Esophagus squamous epithelium (tissue), 5 donors: ENCODE data around the gene BCL2L11. TPM values are rescaled to one million over a fixed set of nuclear protein-coding genes. Genes with fewer than 3 reads are reported as not detected.

ENCODE experiments used
- DNase-seq: peaks from one replicate; lab custom pipeline; 2025; lab: John Stamatoyannopoulos, UW
- H3K27ac ChIP-seq, 4 donors: fragments of 200-600 bp; sonication (generic); one replicate each; pipeline ENCODE4 v1.5.1; 2016 to 2019; ENCODE audit warnings: mild to moderate bottlenecking in 1 of 4
- H3K27me3 ChIP-seq, 4 donors: fragments of 200-600 bp; sonication (generic); 1 replicate in 3 of 4; 2 replicates in 1 of 4; pipeline versions ENCODE4 v1.5.1 to v1.6.0; 2017 to 2021; ENCODE audit warnings: antibody characterized with exemption in 1 of 4
- H3K36me3 ChIP-seq, 3 donors: fragments of 200-600 bp; sonication (generic); one replicate each; pipeline ENCODE4 v1.5.1; 2016 to 2019
- H3K4me1 ChIP-seq, 3 donors: fragments of 200-600 bp; sonication (generic); one replicate each; pipeline ENCODE4 v1.5.1; 2017 to 2019
- H3K4me3 ChIP-seq, 4 donors: fragments of 200-600 bp; sonication (generic); 1 replicate in 3 of 4; 2 replicates in 1 of 4; pipeline ENCODE4 v1.5.1; 2016 to 2019; ENCODE audit warnings: mild to moderate bottlenecking in 2 of 4, moderate library complexity in 1 of 4
- H3K9me3 ChIP-seq, 3 donors: fragments of 200-600 bp; sonication (generic); one replicate each; pipeline ENCODE4 v1.5.1; 2016 to 2019
- POLR2A ChIP-seq, 4 donors: fragments of 450-650 bp; IDR thresholded peaks; one replicate each; pipeline ENCODE4 v1.6.1; 2017; ENCODE audit warnings: antibody characterized with exemption in 4 of 4, mild to moderate bottlenecking in 4 of 4, moderate library complexity in 3 of 4
- WGBS, 2 donors: methylation state at CpG; one replicate each; pipeline ENCODE4 v1.1.5; 2018; 5-methylcytosine and 5-hydroxymethylcytosine counted together
- intact Hi-C: fragments of 100-400 bp; cut with DNase I; formaldehyde crosslinking; loops from one replicate; pipeline ENCODE4 v1.15.0; 2022
- total RNA-seq, 4 donors: library from RNA; depleted of rRNA; stranded (reverse); fragments of >200 nt; gene quantifications; one replicate each; pipeline ENCODE4 v1.1.0, GENCODE V29; 2016
- TF ChIP-seq, protein P1 (sequence below), 6 experiments: fragments of 450-650 bp in 4 of 6; fragments of 200-600 bp in 2 of 6; sonication (generic) in 2 of 6; IDR thresholded peaks; one replicate each; pipeline ENCODE4 v1.5.1; 2016 to 2019; ENCODE audit warnings: antibody characterized with exemption in 6 of 6, mild to moderate bottlenecking in 4 of 6, moderate library complexity in 4 of 6
- donor health status: DM: yes; HTN: yes; CAD: no.

BCL2L11 gene
- total RNA-seq, 4 donors from 2014 or later = 7.8 to 28.2 (median 9.9) TPM

DNA sequence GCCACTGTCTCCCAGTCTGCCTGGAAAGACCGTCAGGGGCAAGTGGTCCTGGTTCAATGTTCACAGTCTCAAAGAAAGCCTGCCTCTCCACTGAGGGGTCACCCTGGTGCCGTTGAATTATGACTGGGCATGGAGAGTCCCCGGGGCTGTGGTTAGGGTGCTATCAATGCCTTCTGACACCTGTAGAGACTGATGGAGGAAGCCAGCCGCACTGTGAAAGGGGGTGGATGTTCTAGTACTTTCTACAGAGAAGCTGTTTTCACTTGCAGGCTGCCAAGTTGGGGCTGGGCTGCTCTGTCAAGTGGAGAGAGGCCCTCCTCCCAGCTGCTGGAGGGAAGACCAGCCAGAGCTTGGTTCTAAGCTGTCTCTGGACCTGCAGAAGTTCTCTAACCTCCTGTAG, 80.5 kb downstream of the BCL2L11 start:
- intact Hi-C loops = no loop called here
- Histone ChIP-seq H3K4me3 (no peak overlapping the region), H3K9me3 (no peaks in the 10 kb centered on the region), H3K27ac (no peak overlapping the region), H3K4me1 (no peaks in the 10 kb centered on the region), H3K27me3 (no peaks in the 10 kb centered on the region), H3K36me3 (no peaks in the 10 kb centered on the region)
- TF ChIP-seq, protein P1, sequence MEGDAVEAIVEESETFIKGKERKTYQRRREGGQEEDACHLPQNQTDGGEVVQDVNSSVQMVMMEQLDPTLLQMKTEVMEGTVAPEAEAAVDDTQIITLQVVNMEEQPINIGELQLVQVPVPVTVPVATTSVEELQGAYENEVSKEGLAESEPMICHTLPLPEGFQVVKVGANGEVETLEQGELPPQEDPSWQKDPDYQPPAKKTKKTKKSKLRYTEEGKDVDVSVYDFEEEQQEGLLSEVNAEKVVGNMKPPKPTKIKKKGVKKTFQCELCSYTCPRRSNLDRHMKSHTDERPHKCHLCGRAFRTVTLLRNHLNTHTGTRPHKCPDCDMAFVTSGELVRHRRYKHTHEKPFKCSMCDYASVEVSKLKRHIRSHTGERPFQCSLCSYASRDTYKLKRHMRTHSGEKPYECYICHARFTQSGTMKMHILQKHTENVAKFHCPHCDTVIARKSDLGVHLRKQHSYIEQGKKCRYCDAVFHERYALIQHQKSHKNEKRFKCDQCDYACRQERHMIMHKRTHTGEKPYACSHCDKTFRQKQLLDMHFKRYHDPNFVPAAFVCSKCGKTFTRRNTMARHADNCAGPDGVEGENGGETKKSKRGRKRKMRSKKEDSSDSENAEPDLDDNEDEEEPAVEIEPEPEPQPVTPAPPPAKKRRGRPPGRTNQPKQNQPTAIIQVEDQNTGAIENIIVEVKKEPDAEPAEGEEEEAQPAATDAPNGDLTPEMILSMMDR (IDR thresholded peaks at IDR 0.05) = no peak
- no peak for TF ChIP-seq POLR2A (IDR thresholded peaks at IDR 0.05)
- no peak for DNase-seq
- 80 to 100% methylated on average over 1 to 2 of the region's 4 CpGs for WGBS, 2 donors

DNA sequence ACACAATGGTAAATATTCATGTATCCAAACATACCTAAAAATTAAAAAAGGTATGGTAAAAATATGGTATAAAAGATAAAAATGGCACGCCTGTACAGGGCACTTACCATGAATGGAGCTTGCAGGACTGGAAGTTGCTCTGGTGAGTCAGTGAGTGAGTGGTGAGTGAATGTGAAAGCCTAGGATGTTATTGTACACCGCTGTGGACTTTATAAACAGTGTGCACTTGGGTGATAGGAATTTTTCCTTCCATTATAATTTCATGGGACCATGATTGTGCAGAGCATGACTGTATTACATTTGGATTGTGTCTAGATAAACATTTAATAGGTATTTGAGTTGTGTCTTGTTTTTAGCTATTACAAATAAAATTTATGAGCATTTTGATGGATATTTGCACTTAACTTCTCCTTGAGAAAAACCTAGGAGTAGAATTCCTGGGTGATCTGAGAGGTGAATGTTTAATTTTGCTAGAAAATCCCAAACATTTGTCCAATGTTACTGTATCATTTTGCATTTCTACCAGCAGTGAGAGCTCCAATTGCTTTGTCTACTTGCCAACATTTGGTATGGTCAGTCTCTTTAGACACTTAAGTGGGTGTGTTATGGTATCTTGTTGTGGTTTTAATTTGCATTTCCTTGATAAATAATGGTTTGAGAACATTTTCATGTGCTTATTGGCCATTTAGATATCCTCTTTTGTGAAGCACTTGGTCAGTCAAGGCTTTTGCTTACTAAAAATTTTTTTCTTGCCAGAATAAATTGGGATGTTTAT, 81.7 kb downstream of the BCL2L11 start:
- H3K27ac ChIP-seq = no peak overlapping the region
- H3K36me3 ChIP-seq = no peaks in the 10 kb centered on the region
- intact Hi-C loops = no loop called here
- no peaks in the 10 kb centered on the region for H3K9me3 ChIP-seq
- H3K4me1 ChIP-seq = no peaks in the 10 kb centered on the region
- 55 to 56% methylated on average over 2 of the region's 2 CpGs for WGBS, 2 donors
- DNase-seq = no peak
- H3K27me3 ChIP-seq = no peaks in the 10 kb centered on the region
- TF ChIP-seq, protein P1 (IDR thresholded peaks at IDR 0.05) = no peak
- TF ChIP-seq POLR2A (IDR thresholded peaks at IDR 0.05) = no peak
- H3K4me3 ChIP-seq = no peak overlapping the region

DNA sequence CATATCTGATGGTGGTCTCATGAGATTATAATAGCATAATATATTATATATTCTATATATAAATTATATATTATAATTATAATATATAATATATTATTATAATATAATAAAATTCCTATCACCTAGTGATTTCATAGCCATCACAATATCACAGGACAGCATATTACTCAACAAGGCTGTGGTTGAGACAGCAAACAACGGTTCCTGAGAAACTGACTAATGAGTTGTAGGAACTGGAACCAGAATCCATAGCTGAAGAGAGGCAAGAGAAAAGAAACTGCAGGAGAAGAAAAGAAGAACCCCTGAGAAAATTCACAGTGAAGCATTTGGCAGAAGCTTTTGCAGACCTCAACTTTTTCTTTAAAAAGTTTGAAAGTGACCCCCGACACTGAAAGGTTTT, 84.0 kb downstream of the BCL2L11 start:
- Histone ChIP-seq H3K36me3 (no peaks in the 10 kb centered on the region), H3K9me3 (no peaks in the 10 kb centered on the region), H3K27me3 (no peaks in the 10 kb centered on the region), H3K4me3 (no peak overlapping the region), H3K27ac (no peak overlapping the region), H3K4me1 (no peaks in the 10 kb centered on the region)
- intact Hi-C loops = no loop called here
- TF ChIP-seq POLR2A (IDR thresholded peaks at IDR 0.05) = no peak
- TF ChIP-seq, protein P1 (IDR thresholded peaks at IDR 0.05) = no peak
- WGBS, 2 donors = 75 to 91% methylated on average over 2 of the region's 2 CpGs
- no peak for DNase-seq

DNA sequence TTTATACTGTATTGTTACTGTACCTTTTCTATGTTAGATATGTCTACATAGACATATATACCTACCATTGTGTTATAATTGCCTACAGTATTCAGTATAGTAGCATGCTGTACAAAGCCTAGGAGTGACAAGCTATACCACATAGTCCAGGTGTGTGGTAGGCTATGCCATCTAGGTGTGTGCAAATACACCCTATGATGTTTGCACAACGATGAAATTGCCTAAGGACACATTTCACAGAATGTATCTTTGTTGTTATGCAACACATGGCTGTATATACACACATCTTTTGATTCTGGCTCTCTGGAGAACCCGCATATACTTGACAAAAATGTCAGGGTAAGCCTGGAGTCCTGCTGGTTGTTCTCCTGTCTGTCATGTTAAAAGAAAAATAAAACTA, 85.1 kb downstream of the BCL2L11 start:
- intact Hi-C loops = no loop called here
- Histone ChIP-seq H3K9me3 (no peaks in the 10 kb centered on the region), H3K4me1 (no peaks in the 10 kb centered on the region), H3K27me3 (no peaks in the 10 kb centered on the region), H3K36me3 (no peaks in the 10 kb centered on the region), H3K27ac (no peak overlapping the region), H3K4me3 (no peak overlapping the region)
- WGBS, 2 donors = 41 to 67% methylated on average over 2 of the region's 2 CpGs
- DNase-seq = no peak
- no peak for TF ChIP-seq POLR2A (IDR thresholded peaks at IDR 0.05)
- TF ChIP-seq, protein P1 (IDR thresholded peaks at IDR 0.05) = no peak

DNA sequence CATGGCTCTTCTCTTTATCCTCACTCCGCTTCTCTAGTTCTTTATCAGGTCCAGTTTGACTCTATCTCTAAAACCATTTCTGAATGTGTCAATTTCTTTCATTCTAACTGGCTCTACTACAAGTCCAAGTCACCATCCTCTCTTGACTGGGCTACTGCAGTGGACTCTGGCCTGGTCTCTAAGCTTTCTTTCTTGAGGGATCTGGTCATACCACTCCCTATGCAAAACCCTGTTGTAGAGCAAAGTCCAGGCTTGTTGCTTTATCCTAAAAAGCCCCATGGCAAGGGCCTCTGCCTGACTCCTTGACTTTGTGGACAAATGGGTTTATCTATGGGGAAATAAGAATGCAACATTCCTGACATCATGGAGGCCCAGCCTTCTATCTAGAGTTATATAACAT, 87.1 kb downstream of the BCL2L11 start:
- intact Hi-C loops = no loop called here
- no peak for DNase-seq
- no peak for TF ChIP-seq POLR2A (IDR thresholded peaks at IDR 0.05)
- TF ChIP-seq, protein P1 (IDR thresholded peaks at IDR 0.05) = no peak
- no peaks in the 10 kb centered on the region for H3K27me3 ChIP-seq
- no peak overlapping the region for H3K4me3 ChIP-seq
- H3K36me3 ChIP-seq = no peaks in the 10 kb centered on the region
- no peak overlapping the region for H3K27ac ChIP-seq
- H3K4me1 ChIP-seq = no peaks in the 10 kb centered on the region
- H3K9me3 ChIP-seq = no peaks in the 10 kb centered on the region
- 95 to 100% methylated on average over 1 of the region's 1 CpG for WGBS, 2 donors
